Measurements from ENCODE around the gene SCG5.
"Not testable (repeated sequence)": the region's sequence is repeated elsewhere in the genome, so short reads cannot be mapped to it uniquely, and the experiment has no call there.

SCG5 gene

DNA sequence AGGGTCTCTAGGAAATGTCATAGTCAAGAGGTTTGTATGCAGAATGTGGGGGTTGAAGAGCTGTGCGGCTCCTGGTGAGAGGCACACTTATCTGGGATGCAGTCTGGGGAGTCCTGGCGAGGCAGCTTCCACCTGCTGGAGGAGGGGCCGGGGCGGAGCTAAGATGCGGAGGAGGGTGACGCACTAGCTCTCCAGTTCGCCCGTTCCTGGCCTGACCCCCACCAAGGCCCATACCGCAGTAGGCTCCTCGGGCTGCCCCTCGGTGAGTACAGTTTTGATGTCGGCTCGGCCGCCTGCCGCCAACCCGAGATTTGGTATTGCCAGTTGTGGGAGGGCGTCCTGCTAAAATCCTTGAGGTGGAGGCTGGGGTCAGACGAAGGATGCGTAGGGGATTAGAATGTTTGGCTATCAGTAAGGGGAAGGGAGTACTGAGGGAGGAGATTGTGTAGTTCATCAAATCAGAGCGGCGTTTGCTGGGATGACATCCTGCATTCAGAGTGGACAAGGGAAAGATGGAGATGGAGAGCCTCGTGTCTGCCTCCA is at the start of gene SCG5:
Gene SCG5 (plus strand): TSS at position 194 of the 543 bp plus-strand sequence. CDS start 1,883 bp downstream, outside the sequence.
- no peak for DNase-seq (ENCODE audit: low spot score)

DNA sequence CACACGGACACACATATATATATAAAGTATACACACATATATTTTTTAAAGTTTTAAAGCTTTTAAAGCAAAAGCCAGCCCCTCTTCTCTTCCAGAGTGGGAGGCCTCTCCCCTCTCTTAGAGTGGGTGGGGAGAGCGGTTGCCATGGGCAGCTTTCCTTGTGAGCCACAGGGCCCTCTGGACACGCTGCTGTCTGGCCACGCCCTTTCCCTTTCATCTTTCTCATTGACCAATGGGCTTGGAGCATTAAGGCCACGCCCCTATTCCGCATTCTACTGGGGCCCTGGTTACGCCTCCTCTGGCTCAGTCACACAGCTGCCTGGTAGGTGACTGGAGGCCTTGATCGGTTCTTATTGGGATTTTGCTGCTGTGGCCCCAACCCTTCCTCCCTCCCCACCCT is 48.4 kb upstream of the SCG5 start, which contains the start of gene GOLGA8N:
Gene GOLGA8N (plus strand): TSS at position 306 of the 400 bp plus-strand sequence.
- not testable (repeated sequence) for DNase-seq (ENCODE audit: low spot score)

GRCh38 chr15:32609518-32609917 is 32.0 kb upstream of the SCG5 start:
- DNase-seq (ENCODE audit: low spot score) = not testable (repeated sequence)

DNA sequence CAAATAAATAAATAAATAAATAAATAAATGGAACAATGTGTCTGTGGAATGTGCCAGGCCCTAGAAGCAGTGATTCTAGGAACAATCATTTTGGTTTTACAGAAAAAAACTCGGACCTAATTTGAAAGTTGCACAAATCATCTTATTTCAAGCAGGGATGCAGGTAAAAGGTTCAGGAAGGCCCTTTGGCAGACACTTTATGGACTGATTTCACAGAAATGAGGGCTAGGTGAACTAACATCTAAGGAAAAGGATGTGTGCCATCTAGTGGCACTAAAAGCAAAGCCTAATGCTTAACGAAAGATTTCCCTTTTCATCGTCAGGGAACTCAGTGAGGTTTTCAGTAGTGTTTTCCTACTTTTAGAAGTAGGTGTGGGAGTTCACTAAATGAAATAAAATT is 30.8 kb upstream of the SCG5 start:
- peak; percentile 42 for DNase-seq (ENCODE audit: low spot score)

DNA sequence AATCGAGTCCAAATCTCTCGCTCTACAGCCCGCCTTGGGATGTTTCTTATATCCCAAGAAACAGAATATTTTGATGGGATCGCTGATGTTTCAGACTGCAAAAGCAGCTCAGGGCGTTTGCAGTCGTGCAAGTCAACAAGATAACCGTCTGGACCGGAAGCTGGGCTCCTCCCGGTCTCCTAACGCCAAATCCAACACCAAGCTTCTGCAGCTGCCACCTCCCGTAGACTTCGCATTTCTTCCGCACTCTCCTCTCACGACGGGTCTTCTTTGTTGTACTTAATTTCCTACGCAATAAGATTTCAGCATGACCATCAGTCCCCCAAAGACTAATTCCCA is 26.8 kb upstream of the SCG5 start:
- DNase-seq (ENCODE audit: low spot score) = not testable (repeated sequence)

DNA sequence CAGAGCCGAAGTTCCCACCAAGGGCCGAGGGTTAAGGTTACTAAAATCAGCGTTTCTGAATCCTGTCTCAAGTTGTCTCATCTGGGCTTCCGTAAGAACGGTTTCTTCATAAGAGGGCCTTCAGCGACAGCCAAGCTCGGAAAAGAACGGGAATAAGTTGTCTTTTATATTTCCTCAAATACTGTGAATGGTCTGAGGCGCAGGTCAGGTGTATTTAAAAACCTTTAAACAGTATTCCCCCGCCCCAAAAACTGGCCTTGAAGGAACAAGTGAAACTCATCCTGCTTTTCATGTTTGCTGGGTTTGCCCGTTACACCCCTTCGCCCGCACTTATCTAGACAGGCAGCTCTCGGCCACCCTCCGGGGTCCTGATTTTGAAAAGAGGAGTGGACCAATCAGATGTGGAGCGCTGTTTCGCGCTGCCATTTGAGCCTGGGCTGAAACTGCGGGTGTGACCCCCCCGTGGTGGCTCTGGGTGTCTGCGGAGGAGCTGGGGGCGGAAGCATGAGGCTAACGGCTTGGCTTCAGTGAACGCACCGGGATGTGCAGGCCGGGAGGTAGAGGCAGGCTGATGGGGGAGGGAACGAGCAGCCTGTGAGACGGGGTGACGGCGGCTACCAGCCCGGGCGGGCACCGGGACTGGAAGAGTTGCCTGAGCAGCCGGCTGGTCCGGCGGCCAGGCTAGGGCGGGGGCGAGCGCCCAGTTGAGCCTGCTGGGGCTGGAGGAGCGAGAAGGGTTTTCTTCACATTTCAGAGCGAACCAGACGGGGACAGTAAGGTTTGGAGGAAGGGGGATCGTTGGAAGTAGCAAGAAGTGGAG is 26.2 kb upstream of the SCG5 start, which contains the start of gene ARHGAP11A:
Gene ARHGAP11A (plus strand): TSS at position 454 of the 820 bp plus-strand sequence. CDS start 708 bp downstream, outside the sequence.
- peak; percentile 94 for DNase-seq (ENCODE audit: low spot score)

GRCh38 chr15:32615871-32616426 is 25.6 kb upstream of the SCG5 start:
- peak; percentile 8 for DNase-seq (ENCODE audit: low spot score)

DNA sequence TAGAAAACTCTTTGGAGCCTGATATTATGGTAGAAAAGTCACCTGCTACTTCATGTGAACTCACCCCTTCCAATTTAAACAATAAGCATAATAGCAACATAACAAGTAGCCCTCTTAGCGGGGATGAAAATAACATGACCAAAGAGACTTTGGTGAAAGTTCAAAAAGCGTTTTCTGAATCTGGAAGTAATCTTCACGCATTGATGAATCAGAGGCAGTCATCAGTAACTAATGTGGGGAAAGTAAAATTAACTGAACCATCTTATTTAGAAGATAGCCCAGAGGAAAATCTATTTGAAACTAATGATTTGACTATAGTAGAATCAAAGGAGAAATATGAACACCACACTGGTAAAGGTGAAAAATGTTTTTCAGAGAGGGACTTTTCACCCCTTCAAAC is 5.1 kb upstream of the SCG5 start:
- no peak for DNase-seq (ENCODE audit: low spot score)

GRCh38 chr15:32636908-32637567 is 4.5 kb upstream of the SCG5 start:
- no peak for DNase-seq (ENCODE audit: low spot score)

DNA sequence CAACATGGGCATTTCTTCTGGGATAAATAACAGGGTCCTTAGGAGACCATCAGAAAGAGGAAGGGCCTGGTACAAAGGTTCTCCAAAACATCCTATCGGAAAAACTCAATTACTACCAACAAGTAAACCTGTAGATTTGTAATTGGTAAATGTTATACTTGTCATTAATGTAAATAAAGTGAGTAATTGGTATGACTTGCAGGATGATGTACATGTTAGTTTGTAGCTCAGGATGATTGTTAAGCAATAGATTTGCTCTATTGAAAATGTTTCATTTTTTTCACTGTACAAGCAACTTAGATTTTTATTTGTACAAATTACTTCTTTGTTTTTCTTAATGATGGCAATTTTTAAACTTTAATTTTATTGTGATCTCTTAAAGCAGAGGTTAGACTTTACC is 3.8 kb upstream of the SCG5 start:
- DNase-seq (ENCODE audit: low spot score) = no peak

DNA sequence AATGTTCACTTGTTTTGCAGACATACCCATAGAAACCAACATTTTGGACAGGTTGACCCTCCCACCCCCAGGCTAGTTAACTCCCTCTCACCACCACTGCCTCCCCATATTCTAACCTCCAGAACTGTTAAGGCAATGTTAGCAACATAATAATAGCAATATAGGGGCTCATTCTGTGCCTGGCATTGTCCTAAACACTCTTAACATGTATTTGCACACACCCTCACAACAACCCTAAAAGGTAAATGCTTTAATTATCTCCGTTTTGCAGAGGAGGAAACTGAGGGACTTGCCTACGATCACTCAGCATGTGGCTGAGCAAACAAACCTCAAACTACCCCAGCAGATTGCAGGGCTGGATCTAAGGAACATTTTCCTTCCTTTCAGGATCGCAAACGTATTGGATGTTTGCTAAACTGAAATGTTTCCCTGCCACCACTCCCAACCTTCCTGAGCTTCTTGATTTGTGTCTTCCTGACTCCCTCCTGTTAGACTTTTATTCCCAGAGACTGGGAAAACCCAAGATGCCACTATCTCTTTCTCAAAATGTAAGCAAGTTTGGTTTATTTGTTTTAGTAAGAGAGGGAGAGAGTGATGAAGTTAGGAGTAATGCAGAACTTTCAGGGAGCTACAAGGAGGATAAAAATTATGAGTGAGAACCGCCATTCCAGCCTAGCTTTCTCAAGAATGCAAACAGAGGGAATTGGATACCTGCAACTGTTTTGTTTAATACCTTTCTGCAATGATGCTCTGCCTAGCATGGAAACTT is 1.3 kb downstream of the SCG5 start:
- DNase-seq (ENCODE audit: low spot score) = no peak

DNA sequence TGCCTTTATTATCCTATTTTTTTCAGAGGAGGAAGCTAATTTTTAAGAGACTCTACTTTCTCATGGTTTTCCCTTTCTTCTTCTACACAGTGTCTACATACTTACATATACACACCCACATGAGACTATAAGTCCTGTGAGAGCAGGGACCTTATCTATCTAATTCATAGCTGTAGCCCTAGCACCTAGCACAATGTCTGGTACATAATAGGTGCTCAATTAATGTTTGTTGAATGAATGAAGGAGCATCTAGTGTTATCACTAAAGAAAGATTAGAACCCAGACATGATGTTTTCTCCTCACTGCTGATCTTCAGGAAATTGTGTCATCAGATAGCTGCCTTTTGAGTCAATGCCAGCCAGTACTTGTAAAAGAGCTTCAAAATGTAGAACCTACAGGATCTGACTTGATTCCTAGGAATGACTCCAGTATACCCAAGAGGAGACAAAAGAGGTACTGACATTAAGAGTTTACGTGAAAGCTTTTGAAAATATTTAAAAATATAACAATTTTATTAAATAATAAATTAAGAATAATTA is 2.5 kb downstream of the SCG5 start:
- DNase-seq (ENCODE audit: low spot score) = no peak

GRCh38 chr15:32646291-32646690 is 4.8 kb downstream of the SCG5 start:
- DNase-seq (ENCODE audit: low spot score) = no peak

DNA sequence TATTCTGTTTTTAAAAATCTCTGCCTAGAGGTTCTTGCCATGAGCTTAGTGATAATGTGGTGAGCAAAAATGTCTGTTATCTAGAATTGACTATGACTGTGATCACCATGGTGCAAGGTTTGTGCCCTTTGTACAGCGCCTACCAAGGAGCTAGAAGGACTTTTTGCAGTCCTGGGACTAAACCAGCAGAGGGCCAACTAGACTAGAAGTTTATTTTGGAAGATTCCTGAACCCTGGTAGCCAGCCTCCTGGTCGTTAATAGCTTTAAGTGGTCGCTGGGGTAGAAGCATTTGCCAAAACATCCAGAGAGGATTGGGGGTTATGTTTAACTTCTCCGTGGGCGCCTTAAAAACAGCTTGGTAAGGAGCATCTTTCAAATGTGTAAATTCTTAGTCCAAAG is 7.8 kb downstream of the SCG5 start:
- DNase-seq (ENCODE audit: low spot score) = no peak

DNA sequence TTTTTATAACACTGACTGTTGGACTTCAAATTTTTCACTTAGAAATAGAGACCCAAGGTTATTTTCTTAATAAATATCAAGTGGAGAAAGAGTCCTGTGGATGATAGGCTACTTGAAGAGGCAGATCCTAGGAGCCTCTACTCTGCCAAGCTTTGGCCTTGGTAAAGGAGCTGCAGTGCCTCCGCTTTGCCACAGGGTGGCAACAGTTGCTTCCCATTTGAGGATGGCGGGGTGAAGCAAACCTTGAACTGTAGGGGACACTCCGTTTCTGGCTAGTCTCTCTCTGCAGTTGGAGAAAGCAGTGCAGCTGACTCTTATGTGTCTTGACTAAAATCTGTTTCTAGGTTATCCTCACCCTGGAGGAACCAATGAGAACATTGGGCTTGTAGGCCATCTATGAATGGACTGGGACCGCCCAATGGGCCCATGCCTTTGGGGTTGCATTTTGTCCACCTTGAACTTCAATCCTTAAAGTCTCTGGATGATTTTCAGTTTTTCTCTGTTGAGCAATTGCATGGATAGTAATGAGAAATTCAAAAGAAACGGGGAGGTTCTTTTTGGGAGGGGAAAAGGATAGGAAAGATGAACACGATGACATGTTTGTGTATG is 9.8 kb downstream of the SCG5 start:
- DNase-seq (ENCODE audit: low spot score) = peak; percentile 50

- no peak for DNase-seq (ENCODE audit: low spot score)
These were observed 10.7 kb downstream of the SCG5 start for GRCh38 chr15:32652178-32652577.

DNA sequence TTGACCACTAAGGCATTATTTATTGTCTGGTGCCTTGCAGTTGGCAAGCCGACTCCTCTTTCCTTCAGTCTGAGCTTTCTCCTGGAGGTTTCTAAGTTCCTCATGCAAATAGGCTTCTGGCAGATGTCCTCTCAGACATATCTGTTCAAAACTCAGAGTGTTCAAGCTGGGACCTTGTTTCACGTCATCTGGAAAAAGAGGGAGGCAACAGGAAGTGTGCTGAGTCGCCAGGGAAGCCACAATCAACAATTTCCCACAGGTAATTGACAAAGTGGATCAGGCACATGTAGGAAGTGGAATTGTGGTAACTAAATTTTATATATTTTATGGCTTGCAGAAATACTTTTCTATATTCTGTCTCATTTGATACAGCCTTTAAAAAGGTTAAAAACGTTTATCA is 14.6 kb downstream of the SCG5 start:
- no peak for DNase-seq (ENCODE audit: low spot score)

GRCh38 chr15:32656496-32656895 is 15.0 kb downstream of the SCG5 start:
- DNase-seq (ENCODE audit: low spot score) = no peak

DNA sequence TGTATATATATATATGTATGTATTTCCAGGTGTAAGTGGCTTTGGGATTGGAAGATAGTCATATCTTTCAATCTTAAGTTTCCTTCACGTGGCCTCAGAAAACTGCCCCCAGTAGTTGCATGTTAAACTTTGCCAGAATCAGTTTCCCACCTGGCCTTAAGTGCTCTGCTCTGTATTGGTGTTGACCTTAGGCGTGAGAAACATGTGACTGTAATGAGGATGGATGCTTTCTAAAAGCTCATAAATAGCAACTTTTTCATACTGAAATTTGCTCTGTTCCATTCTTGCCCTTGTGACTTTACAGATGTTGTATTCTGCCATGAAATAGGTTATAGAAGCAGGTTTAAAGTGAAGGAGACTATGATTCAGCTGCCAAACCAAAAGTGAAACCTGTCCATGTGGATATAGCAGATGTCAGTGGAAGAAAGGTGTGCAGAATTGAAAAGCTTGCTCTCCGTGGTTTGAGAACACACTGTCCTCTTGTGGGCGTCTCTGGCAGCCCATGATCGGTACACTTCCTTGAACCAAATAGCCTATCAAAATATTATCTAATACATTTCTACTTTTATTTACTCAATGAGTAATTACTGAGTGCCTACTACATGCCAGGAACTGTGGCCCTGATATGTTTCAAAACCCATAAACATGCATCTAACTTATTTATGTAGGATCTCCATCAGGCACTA is 15.8 kb downstream of the SCG5 start:
- no peak for DNase-seq (ENCODE audit: low spot score)

DNA sequence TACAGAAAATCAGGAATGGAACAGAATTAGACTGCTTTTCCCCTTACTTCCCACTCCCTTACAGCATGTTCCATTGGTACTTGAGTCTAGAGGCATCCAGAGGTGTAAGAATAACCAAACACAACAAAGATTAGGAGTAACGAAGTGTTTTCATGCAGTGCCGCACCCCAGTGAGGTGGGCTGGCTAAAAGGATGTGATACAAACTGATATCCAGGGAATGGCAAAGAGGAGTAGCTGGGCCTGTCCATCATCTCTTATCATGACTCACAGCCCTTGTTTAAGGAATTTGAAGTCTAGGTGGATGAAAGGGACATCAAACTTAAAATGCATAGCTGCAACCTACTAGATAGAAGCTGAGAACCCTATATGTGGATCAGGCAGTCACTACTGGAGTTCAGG is 16.4 kb downstream of the SCG5 start:
- DNase-seq (ENCODE audit: low spot score) = no peak

Data from hematopoietic multipotent progenitor cell treated with erythropoietin and hydrocortisone succinate and interleukin-3 and kit ligand, for 17 days (in vitro differentiated cells).